Upper lobe of left lung (tissue), 6 donors: Measurements from ENCODE around the gene CCR4. TPM values are rescaled to one million over a fixed set of nuclear protein-coding genes. Genes with fewer than 3 reads are reported as not detected.

Experiments
- ATAC-seq, 2 donors: fragments of 200-7000 bp; cut with Tn5 transposase; one replicate each; pipeline ENCODE4 v1.9.1; 2022; ENCODE audit warnings: mild to moderate bottlenecking in 2 of 2, moderate library complexity in 2 of 2; ENCODE audit not compliant: low FRiP score in 2 of 2
- DNase-seq, 2 donors: peaks; one replicate each; pipeline ENCODE4 v3.0.0-alpha.2; 2019 to 2020
- H3K27ac ChIP-seq, 4 donors: fragments of 200-600 bp; sonication (generic); one replicate each; pipeline ENCODE4 v1.5.1; 2016 to 2019
- H3K27me3 ChIP-seq, 4 donors: fragments of 200-600 bp; sonication (generic); one replicate each; pipeline ENCODE4 v1.5.1; 2017 to 2019
- H3K36me3 ChIP-seq, 4 donors: fragments of 200-600 bp; sonication (generic); one replicate each; pipeline ENCODE4 v1.5.1; 2016 to 2019
- H3K4me1 ChIP-seq, 4 donors: fragments of 200-600 bp; sonication (generic); one replicate each; pipeline ENCODE4 v1.5.1; 2018 to 2019
- H3K4me3 ChIP-seq, 4 donors: fragments of 200-600 bp; sonication (generic); one replicate each; pipeline ENCODE4 v1.5.1; 2017 to 2019; ENCODE audit warnings: mild to moderate bottlenecking in 2 of 4, moderate library complexity in 1 of 4
- H3K9me3 ChIP-seq, 4 donors: fragments of 200-600 bp; sonication (generic); one replicate each; pipeline ENCODE4 v1.5.1; 2018 to 2019
- CTCF ChIP-seq, 6 experiments: fragments of 450-650 bp in 4 of 6; fragments of 200-600 bp in 2 of 6; sonication (generic) in 2 of 6; IDR thresholded peaks; one replicate each; pipeline ENCODE4 v1.5.1; 2016 to 2019; ENCODE audit warnings: antibody characterized with exemption in 6 of 6
- EP300 ChIP-seq, 4 donors: sonication (generic); formaldehyde crosslinking; IDR thresholded peaks; one replicate each; pipeline ENCODE4 v1.5.1; 2017; ENCODE audit warnings: antibody characterized with exemption in 4 of 4, control low read depth in 2 of 4
- POLR2A ChIP-seq, 4 donors: fragments of 450-650 bp; IDR thresholded peaks; one replicate each; pipeline ENCODE4 v1.5.1; 2016 to 2017; ENCODE audit warnings: antibody characterized with exemption in 4 of 4, mild to moderate bottlenecking in 2 of 4
- POLR2AphosphoS5 ChIP-seq, 2 donors: sonication (generic); formaldehyde crosslinking; IDR thresholded peaks; one replicate each; pipeline ENCODE4 v1.5.1; 2017; ENCODE audit warnings: antibody characterized with exemption in 2 of 2
- WGBS, 2 donors: methylation state at CpG; one replicate each; pipeline ENCODE4 v1.1.5; 2017 to 2018; 5-methylcytosine and 5-hydroxymethylcytosine counted together
- total RNA-seq, 6 donors: library from RNA; depleted of rRNA in 4 of 6; stranded (reverse); fragments of >200 nt in 4 of 6; gene quantifications; one replicate each; pipeline versions ENCODE4 v1.1.0 to v1.2.1, GENCODE V29; 2016 to 2021
- donor health status: DM: no; HTN: no; CAD: no; lungs with moderate emphysema.
- donor health status: DM: no; HTN: yes; CAD: no; lungs with severe emphysema.

The CCR4 gene
- total RNA-seq, 6 donors from 2014 or later = 1.0 to 1.8 (median 1.1) TPM; not detected in 2

GRCh38 chr3:32995098-32995497 is 43.7 kb downstream of the CCR4 start:
- 76 to 78% methylated on average over 4 of the region's 4 CpGs for WGBS, 2 donors
- no peak for ATAC-seq
- no peak for DNase-seq

GRCh38 chr3:32996048-32996754 is 44.8 kb downstream of the CCR4 start:
- DNase-seq = no peak
- WGBS, 2 donors = 70 to 83% methylated on average over 5 of the region's 5 CpGs
- no peak for ATAC-seq

More at GRCh38 chr3:32995098-32995497, 43.7 kb downstream of the CCR4 start:
- TF ChIP-seq EP300 (IDR thresholded peaks at IDR 0.05) (no peak), CTCF (IDR thresholded peaks at IDR 0.05) (no peak), POLR2A (IDR thresholded peaks at IDR 0.05) (no peak), POLR2AphosphoS5 (IDR thresholded peaks at IDR 0.05) (no peak)
- Histone ChIP-seq H3K9me3 (no peaks in the 10 kb centered on the region), H3K4me3 (no peak overlapping the region), H3K4me1 (no peaks in the 10 kb centered on the region), H3K27ac (no peak overlapping the region), H3K36me3 (peaks cover 0 to 23% (median 8%) of the 10 kb centered on the region in 4 donors), H3K27me3 (no peaks in the 10 kb centered on the region)

GRCh38 chr3:32996755-32997091 is 45.3 kb downstream of the CCR4 start:
- WGBS, 2 donors = 91 to 98% methylated on average over 2 of the region's 2 CpGs
- DNase-seq (no peak), ATAC-seq (no peak)
- H3K4me3 ChIP-seq = no peak overlapping the region
- no peaks in the 10 kb centered on the region for H3K27me3 ChIP-seq
- H3K27ac ChIP-seq = no peak overlapping the region
- H3K9me3 ChIP-seq = no peaks in the 10 kb centered on the region
- H3K36me3 ChIP-seq = peaks cover 0 to 23% (median 8%) of the 10 kb centered on the region in 4 donors
- no peaks in the 10 kb centered on the region for H3K4me1 ChIP-seq
- TF ChIP-seq CTCF (IDR thresholded peaks at IDR 0.05) (no peak), POLR2AphosphoS5 (IDR thresholded peaks at IDR 0.05) (no peak), POLR2A (IDR thresholded peaks at IDR 0.05) (no peak), EP300 (IDR thresholded peaks at IDR 0.05) (no peak)

More at GRCh38 chr3:32996048-32996754, 44.8 kb downstream of the CCR4 start:
- Histone ChIP-seq H3K27ac (no peak overlapping the region), H3K27me3 (no peaks in the 10 kb centered on the region), H3K36me3 (peaks cover 0 to 23% (median 8%) of the 10 kb centered on the region in 4 donors), H3K4me3 (no peak overlapping the region), H3K4me1 (no peaks in the 10 kb centered on the region), H3K9me3 (no peaks in the 10 kb centered on the region)
- no peak for TF ChIP-seq POLR2A (IDR thresholded peaks at IDR 0.05)
- no peak for TF ChIP-seq CTCF (IDR thresholded peaks at IDR 0.05)
- no peak for TF ChIP-seq POLR2AphosphoS5 (IDR thresholded peaks at IDR 0.05)
- no peak for TF ChIP-seq EP300 (IDR thresholded peaks at IDR 0.05)

GRCh38 chr3:32998631-32999451 is 47.4 kb downstream of the CCR4 start:
- Histone ChIP-seq H3K9me3 (no peaks in the 10 kb centered on the region), H3K36me3 (peaks cover 0 to 23% (median 8%) of the 10 kb centered on the region in 4 donors)
- WGBS, 2 donors = 85% methylated on average over 10 of the region's 10 CpGs

More at GRCh38 chr3:32998631-32999451, 47.4 kb downstream of the CCR4 start:
- DNase-seq (no peak), ATAC-seq (no peak)
- Histone ChIP-seq H3K27me3 (no peaks in the 10 kb centered on the region), H3K4me3 (no peak overlapping the region), H3K27ac (no peak overlapping the region), H3K4me1 (no peaks in the 10 kb centered on the region)
- no peak for TF ChIP-seq POLR2AphosphoS5 (IDR thresholded peaks at IDR 0.05)
- TF ChIP-seq POLR2A (IDR thresholded peaks at IDR 0.05) = no peak
- TF ChIP-seq CTCF (IDR thresholded peaks at IDR 0.05) = no peak
- no peak for TF ChIP-seq EP300 (IDR thresholded peaks at IDR 0.05)
